Lung (tissue), 12 donors: Measurements from ENCODE around the gene VDR. TPM values are rescaled to one million over a fixed set of nuclear protein-coding genes. Genes with fewer than 3 reads are reported as not detected.

Source experiments
- ATAC-seq: fragments of 200-7000 bp; cut with Tn5 transposase; one replicate; pipeline ENCODE4 v1.9.1; 2020; ENCODE audit warnings: moderate number of reproducible peaks; ENCODE audit not compliant: insufficient read depth, low FRiP score
- DNase-seq, 3 donors: peaks; one replicate each; pipeline ENCODE4 v3.0.0-alpha.2; 2013 to 2017
- H3K27ac ChIP-seq, 2 donors: one replicate each; pipeline ENCODE4 v1.5.1; 2013; ENCODE audit warnings: mild to moderate bottlenecking in 2 of 2, moderate library complexity in 2 of 2, control low read depth in 1 of 2, inconsistent platforms in 1 of 2, low read depth in 1 of 2, low read length in 1 of 2
- H3K27me3 ChIP-seq, 3 donors: one replicate each; pipeline ENCODE4 v1.5.1; 2013; ENCODE audit warnings: low read length in 2 of 3; ENCODE audit not compliant: control insufficient read depth in 3 of 3, insufficient read depth in 3 of 3
- H3K36me3 ChIP-seq, 4 donors: one replicate each; pipeline ENCODE4 v1.5.1; 2013; ENCODE audit warnings: low read length in 4 of 4, mild to moderate bottlenecking in 1 of 4, moderate library complexity in 1 of 4; ENCODE audit not compliant: control insufficient read depth in 4 of 4, insufficient read depth in 4 of 4
- H3K4me1 ChIP-seq, 5 donors: one replicate each; pipeline ENCODE4 v1.5.1; 2013; ENCODE audit warnings: low read length in 5 of 5, mild to moderate bottlenecking in 2 of 5, moderate library complexity in 1 of 5; ENCODE audit not compliant: control insufficient read depth in 5 of 5, insufficient read depth in 5 of 5
- H3K4me3 ChIP-seq: one replicate; pipeline ENCODE4 v1.5.1; 2013; ENCODE audit warnings: mild to moderate bottlenecking, control low read depth, moderate library complexity
- H3K9ac ChIP-seq, 2 donors: one replicate each; pipeline ENCODE4 v1.5.1; 2013; ENCODE audit warnings: low read length in 2 of 2, control low read depth in 1 of 2; ENCODE audit not compliant: insufficient read depth in 1 of 2
- H3K9me3 ChIP-seq, 4 donors: one replicate each; pipeline ENCODE4 v1.5.1; 2013; ENCODE audit warnings: low read length in 3 of 4, mild to moderate bottlenecking in 1 of 4, moderate library complexity in 1 of 4; ENCODE audit not compliant: control insufficient read depth in 4 of 4, insufficient read depth in 3 of 4
- WGBS, 2 donors: extraction: QIAGEN DNeasy Blood & Tissue Kit; methylation state at CpG; one replicate each; pipeline ENCODE4 v1.1.7; 2013; 5-methylcytosine and 5-hydroxymethylcytosine counted together
- polyA plus RNA-seq, 2 donors: library from polyadenylated mRNA; stranded (reverse); fragments of 200-250 nt; gene quantifications; one replicate each; pipeline ENCODE4 v1.2.1, GENCODE V29; 2013
- total RNA-seq, 2 donors: library from RNA; depleted of rRNA in 1 of 2; stranded (reverse); fragments of >200 nt in 1 of 2; gene quantifications; one replicate each; pipeline ENCODE4 v1.2.1, GENCODE V29; 2014 to 2021
- TF ChIP-seq, protein P1 (sequence below): IDR thresholded peaks from 2 replicates; pipeline ENCODE4 v1.5.1; 2012; ENCODE audit warnings: mild to moderate bottlenecking; ENCODE audit errors: control extremely low read depth, extremely low read depth
- donor health status: control.
- donor health status: control.
- donor health status: Bipolar disorder and iron deficiency.
- donor health status: healthy.
- donor health status: DM: yes; HTN: yes; CAD: no.

VDR gene
- total and polyA plus RNA-seq, 4 donors, result 4.4 to 27.4 (median 14.3) TPM

DNA sequence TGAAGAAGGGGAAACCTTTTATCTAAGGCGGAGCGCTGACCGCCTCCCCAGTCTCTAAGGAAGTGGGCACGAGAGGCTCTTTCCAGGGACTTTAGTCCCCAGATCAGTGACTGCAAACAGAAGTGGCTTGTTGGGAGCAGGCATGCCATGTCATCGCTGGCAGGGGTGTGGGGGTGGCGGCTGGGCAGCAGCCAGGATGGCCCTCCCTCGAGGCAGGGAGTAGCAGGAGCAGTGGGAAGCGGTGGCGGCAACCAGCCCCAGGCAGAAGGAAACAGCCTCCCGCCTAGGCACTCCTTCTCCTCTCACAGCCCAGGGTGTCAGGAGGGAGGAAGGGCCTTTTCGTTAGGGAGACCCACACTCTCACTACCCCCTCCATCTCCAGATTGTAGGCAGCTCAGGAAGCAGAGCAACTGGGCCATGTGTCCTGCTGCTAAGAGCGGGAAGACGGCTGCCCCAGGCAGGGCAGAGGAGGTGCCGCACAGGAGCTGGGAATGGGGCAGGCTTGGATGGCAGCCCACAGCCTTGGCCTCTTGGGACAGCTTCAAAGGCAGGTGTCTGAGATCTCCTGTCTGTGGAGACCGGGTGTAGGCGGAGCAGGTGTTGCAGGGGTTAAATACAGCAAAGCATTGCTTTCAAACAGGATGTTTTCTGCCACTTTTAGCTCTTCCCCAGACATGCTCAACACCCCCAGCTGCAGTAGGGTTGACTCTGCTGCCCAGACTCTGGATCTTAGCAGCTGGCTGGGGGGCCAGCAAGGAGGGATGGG lies 21.8 kb downstream of the VDR start:
- Histone ChIP-seq H3K4me3 (no peak overlapping the region), H3K9ac (no peak overlapping the region), H3K36me3 (no peaks in the 10 kb centered on the region), H3K27ac (peak overlapping the region in 1 of 2 donors; percentile 23), H3K9me3 (no peaks in the 10 kb centered on the region), H3K4me1 (peaks cover 0 to 11% (median 0%) of the 10 kb centered on the region in 5 donors), H3K27me3 (no peaks in the 10 kb centered on the region)
- DNase-seq, result peak; percentile 29 to 59 (median 48)
- 33 to 42% methylated on average over 16 of the region's 16 CpGs for WGBS, 2 donors
- peak; percentile 19 for ATAC-seq
- TF ChIP-seq, protein P1, sequence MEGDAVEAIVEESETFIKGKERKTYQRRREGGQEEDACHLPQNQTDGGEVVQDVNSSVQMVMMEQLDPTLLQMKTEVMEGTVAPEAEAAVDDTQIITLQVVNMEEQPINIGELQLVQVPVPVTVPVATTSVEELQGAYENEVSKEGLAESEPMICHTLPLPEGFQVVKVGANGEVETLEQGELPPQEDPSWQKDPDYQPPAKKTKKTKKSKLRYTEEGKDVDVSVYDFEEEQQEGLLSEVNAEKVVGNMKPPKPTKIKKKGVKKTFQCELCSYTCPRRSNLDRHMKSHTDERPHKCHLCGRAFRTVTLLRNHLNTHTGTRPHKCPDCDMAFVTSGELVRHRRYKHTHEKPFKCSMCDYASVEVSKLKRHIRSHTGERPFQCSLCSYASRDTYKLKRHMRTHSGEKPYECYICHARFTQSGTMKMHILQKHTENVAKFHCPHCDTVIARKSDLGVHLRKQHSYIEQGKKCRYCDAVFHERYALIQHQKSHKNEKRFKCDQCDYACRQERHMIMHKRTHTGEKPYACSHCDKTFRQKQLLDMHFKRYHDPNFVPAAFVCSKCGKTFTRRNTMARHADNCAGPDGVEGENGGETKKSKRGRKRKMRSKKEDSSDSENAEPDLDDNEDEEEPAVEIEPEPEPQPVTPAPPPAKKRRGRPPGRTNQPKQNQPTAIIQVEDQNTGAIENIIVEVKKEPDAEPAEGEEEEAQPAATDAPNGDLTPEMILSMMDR, result no peak

DNA sequence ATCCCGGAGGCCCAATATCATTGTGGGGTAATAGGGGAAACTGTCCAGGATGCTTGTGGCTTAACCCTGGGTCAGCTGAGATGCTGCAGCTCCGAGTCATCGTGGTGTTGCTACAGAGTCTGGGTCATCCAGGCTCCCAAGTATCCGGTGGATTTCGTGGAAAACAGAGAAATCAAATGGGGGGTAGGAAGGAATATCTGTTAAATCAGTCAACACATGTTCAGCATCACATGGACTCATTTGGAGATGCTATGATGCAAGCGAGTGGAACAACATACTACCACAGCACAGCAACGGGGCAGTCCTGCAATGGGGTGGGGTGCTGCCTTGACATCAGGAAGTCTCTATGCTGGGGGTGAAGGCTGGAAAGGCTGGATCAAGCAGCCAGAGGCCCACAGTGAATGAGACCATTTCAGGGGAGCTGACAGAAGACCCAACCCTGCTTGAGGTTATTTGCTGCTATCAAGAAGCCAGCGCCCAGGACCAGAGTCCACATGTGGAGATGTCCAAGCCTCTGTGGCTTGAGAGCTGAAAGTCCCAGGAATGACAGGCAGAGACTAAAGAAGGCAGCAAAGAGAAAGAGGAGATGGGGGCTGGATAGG lies 22.9 kb downstream of the VDR start:
- peak; percentile 50 for ATAC-seq
- H3K4me3 ChIP-seq, result no peak overlapping the region
- peaks cover 0 to 3% (median 0%) of the 10 kb centered on the region in 4 donors for H3K36me3 ChIP-seq
- TF ChIP-seq, protein P1, result no peak
- no peaks in the 10 kb centered on the region for H3K27me3 ChIP-seq
- DNase-seq, result no peak
- 42 to 57% methylated on average over 8 of the region's 8 CpGs for WGBS, 2 donors
- H3K4me1 ChIP-seq, result peaks cover 0 to 11% (median 0%) of the 10 kb centered on the region in 5 donors
- no peak overlapping the region for H3K27ac ChIP-seq
- no peak overlapping the region for H3K9ac ChIP-seq
- no peaks in the 10 kb centered on the region for H3K9me3 ChIP-seq

DNA sequence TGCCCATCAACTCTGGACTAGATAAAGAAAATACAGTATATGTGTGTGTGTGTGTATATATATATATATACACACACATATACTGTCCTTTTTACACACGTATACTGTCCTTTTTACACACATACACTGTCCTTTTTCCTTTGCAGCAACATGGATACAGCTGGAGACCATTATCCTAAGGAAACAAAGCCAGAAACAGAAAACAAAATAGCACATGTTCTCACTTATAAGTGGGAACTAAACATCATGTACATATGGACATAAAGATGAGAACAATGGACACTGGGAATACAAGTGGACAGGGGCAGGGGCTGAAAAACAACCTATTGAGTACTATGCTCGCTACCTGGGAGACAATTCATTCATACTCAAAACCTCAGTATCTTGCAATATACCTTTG lies 23.7 kb downstream of the VDR start:
- DNase-seq, result no peak

More for the DNA sequence above, 23.7 kb downstream of the VDR start:
- H3K9ac ChIP-seq, result no peak overlapping the region
- 94 to 97% methylated on average over 2 of the region's 2 CpGs for WGBS, 2 donors
- no peaks in the 10 kb centered on the region for H3K9me3 ChIP-seq
- H3K36me3 ChIP-seq, result peaks cover 0 to 8% (median 0%) of the 10 kb centered on the region in 4 donors
- H3K4me3 ChIP-seq, result no peak overlapping the region
- peaks cover 0 to 11% (median 0%) of the 10 kb centered on the region in 5 donors for H3K4me1 ChIP-seq
- TF ChIP-seq, protein P1, result no peak
- no peak for ATAC-seq
- H3K27ac ChIP-seq, result no peak overlapping the region
- H3K27me3 ChIP-seq, result no peaks in the 10 kb centered on the region
